Ishikawa (cell line): ENCODE data around the gene TPT1.

Experiments
- CEBPB ChIP-seq: IDR thresholded peaks from 2 replicates; pipeline ENCODE4 v1.6.1; 2012
- CREB1 ChIP-seq: IDR thresholded peaks from 2 replicates; pipeline ENCODE4 v1.6.1; 2012; ENCODE audit warnings: low read depth
- EGR1 ChIP-seq: IDR thresholded peaks from 2 replicates; pipeline ENCODE4 v1.6.1; 2012
- EP300 ChIP-seq: IDR thresholded peaks from 2 replicates; pipeline ENCODE4 v1.6.1; 2012; ENCODE audit warnings: borderline replicate concordance
- FOXM1 ChIP-seq: IDR thresholded peaks from 2 replicates; pipeline ENCODE4 v1.6.1; 2012; ENCODE audit warnings: low read depth, borderline replicate concordance
- NFIC ChIP-seq: IDR thresholded peaks from 2 replicates; pipeline ENCODE4 v1.6.1; 2012
- RAD21 ChIP-seq: IDR thresholded peaks from 2 replicates; pipeline ENCODE4 v1.6.1; 2012; ENCODE audit warnings: low read depth
- REST ChIP-seq: IDR thresholded peaks from 2 replicates; pipeline ENCODE4 v1.6.1; 2012; ENCODE audit warnings: low read depth, mild to moderate bottlenecking
- TAF1 ChIP-seq: IDR thresholded peaks from 2 replicates; pipeline ENCODE4 v1.6.1; 2012; ENCODE audit warnings: low read depth, mild to moderate bottlenecking
- TCF12 ChIP-seq: IDR thresholded peaks from 2 replicates; pipeline ENCODE4 v1.6.1; 2012; ENCODE audit warnings: low read depth
- TEAD4 ChIP-seq: IDR thresholded peaks from 2 replicates; pipeline ENCODE4 v1.6.1; 2012
- USF1 ChIP-seq: IDR thresholded peaks from 2 replicates; pipeline ENCODE4 v1.6.1; 2012
- YY1 ChIP-seq: IDR thresholded peaks from 2 replicates; pipeline ENCODE4 v1.6.1; 2012; ENCODE audit warnings: low read depth
- ZBTB7A ChIP-seq: IDR thresholded peaks from 2 replicates; pipeline ENCODE4 v1.6.1; 2012; ENCODE audit warnings: low read depth
- TF ChIP-seq, protein P1 (sequence below): IDR thresholded peaks from 2 replicates; pipeline ENCODE4 v1.6.1; 2012

Gene TPT1

GRCh38 chr13:45320876-45321629, 19.9 kb downstream of the TPT1 start:
- TF ChIP-seq ZBTB7A (no peak), TAF1 (no peak), TEAD4 (no peak)

GRCh38 chr13:45316996-45317395, 24.0 kb downstream of the TPT1 start:
- TF ChIP-seq FOXM1 (no peak), CEBPB (no peak), TEAD4 (no peak)
- TF ChIP-seq, protein P1, sequence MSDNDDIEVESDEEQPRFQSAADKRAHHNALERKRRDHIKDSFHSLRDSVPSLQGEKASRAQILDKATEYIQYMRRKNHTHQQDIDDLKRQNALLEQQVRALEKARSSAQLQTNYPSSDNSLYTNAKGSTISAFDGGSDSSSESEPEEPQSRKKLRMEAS = no peak

GRCh38 chr13:45316338-45316737, 24.6 kb downstream of the TPT1 start:
- TF ChIP-seq YY1 (no peak), REST (no peak), TAF1 (no peak)

DNA sequence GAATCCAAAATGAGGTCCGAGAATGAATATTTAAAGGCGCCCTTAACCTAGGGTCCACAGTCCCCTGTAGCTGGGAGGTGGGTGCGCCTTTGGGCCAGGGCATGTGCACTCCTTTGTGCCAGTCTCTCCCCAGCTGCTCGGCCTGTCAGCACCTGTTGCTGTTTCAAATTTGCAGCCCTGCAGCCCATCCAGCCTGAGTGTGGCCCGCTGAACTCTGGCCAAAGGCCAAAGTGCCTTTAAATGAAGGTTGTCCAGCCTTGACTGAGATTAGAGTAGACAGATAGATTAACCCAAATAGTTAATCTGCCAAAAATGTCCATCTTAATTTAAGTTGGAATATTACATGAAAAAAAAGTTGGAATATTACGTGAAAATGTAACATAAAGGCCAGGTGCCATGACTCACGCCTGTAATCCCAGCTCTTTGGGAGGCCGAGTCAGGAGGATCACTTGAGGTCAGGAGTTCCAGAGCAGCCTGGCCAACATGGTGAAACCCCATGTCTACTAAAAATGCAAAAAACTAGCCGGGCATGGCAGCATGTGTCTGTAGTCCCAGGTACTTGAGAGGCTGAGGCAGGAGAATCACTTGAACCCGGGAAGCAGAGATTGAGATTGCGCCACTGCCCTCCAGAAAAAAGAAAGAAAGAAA, 25.3 kb downstream of the TPT1 start:
- TF ChIP-seq YY1 (no peak), REST (no peak), USF1 (no peak), CREB1 (no peak), CEBPB (no peak), NFIC (no peak), TEAD4 (no peak), ZBTB7A (no peak), EP300 (no peak), FOXM1 (no peak), TCF12 (no peak), EGR1 (no peak), RAD21 (no peak), TAF1 (no peak)
- TF ChIP-seq, protein P1 = no peak

GRCh38 chr13:45314822-45315221, 26.2 kb downstream of the TPT1 start:
- no peak for TF ChIP-seq CREB1
- no peak for TF ChIP-seq YY1
- no peak for TF ChIP-seq ZBTB7A
- no peak for TF ChIP-seq USF1
- TF ChIP-seq TAF1 = no peak
- TF ChIP-seq EGR1 = no peak

DNA sequence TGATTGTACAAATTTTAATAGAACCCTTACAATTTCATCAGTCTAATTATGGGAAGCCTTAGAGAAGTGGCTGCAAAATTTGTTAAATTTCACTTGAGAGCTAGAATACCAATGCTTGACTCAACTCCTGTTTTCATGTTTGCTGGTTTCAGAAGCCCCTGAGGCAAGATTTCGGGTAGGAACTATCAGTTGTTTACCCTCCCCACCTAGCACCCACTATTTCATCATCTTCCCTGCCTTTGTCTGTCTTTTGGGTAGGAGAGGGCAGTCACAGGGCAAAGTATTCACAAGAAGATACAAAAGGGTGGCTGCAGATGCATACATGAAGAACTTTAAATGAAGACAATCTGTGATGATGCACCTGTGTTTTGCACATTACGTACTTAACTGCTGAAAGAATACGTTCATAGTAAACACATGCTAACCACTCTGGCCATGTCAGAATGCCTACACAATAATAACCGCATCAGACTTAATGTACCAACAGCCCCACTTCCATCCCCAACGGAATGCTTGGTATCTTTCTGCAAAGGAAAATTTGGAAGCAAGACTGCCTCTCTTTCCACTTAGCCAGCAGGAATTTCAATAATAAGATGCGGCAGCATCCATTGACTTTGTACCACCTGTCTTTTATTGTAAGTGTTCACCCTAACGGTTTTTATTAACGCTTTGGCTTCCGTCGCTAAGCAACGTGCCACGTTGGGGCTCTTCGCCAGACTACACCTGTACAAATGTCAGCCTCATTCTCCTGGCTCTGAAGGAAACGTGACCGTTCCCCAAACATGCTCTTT, 30.4 kb downstream of the TPT1 start:
- TF ChIP-seq TEAD4 (no peak), TAF1 (no peak), REST (no peak), YY1 (no peak), EGR1 (no peak), RAD21 (no peak), EP300 (no peak), USF1 (no peak), FOXM1 (no peak), TCF12 (no peak), CEBPB (no peak), NFIC (no peak)
- TF ChIP-seq, protein P1 = no peak
